Measurements from ENCODE around the gene CATSPERZ.

The CATSPERZ gene

DNA sequence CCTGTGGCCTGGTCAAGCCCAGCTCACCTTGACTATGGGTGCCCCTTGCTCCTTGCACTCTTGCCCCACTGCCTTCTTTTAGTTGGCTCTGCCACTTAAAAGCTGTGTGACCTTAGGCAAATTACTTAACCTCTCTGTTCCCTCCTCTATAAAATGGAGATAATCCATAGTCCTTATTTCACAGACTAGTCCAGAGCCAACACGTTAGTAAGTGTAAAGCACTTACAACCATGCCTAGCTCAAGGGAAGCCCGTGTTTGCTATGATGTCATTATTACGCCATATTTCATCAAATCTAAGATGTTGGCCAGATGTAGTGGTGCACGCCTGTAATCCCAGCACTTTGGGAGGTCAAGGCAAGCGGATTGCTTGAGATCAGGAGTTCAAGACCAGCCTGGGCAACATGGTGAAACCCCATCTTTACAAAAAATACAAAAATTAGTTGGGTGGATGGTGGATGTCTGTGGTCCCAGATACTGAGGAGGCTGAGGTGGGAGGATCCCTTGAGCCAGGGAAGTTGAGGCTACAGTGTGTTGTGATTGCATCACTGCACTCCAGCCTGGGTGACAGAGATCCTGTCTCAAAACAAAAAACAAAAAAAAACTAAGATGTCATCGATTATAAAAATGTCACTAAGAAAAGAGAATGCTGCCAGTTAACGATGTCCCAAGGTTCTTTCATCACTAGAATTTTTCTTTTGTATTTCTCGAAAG, 37.5 kb downstream of the CATSPERZ start:
- ChIA-PET POLR2A (no interaction called here), CTCF (interaction anchor here (0.9 to 4.0 kb wide), 4 partner anchors 17 to 37 kb away, joined by 3 to 20 read pairs (median 6); partner anchors contain the start of genes CATSPERZ, ESRRA, PRDX5 and TRMT112)
- TF ChIP-seq, protein P1, sequence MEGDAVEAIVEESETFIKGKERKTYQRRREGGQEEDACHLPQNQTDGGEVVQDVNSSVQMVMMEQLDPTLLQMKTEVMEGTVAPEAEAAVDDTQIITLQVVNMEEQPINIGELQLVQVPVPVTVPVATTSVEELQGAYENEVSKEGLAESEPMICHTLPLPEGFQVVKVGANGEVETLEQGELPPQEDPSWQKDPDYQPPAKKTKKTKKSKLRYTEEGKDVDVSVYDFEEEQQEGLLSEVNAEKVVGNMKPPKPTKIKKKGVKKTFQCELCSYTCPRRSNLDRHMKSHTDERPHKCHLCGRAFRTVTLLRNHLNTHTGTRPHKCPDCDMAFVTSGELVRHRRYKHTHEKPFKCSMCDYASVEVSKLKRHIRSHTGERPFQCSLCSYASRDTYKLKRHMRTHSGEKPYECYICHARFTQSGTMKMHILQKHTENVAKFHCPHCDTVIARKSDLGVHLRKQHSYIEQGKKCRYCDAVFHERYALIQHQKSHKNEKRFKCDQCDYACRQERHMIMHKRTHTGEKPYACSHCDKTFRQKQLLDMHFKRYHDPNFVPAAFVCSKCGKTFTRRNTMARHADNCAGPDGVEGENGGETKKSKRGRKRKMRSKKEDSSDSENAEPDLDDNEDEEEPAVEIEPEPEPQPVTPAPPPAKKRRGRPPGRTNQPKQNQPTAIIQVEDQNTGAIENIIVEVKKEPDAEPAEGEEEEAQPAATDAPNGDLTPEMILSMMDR (IDR thresholded peaks at IDR 0.05; ENCODE audit: control extremely low read depth, extremely low read depth, low read depth, missing control alignments): no peak
- no peak for DNase-seq (ENCODE audit: extremely low spot score)

DNA sequence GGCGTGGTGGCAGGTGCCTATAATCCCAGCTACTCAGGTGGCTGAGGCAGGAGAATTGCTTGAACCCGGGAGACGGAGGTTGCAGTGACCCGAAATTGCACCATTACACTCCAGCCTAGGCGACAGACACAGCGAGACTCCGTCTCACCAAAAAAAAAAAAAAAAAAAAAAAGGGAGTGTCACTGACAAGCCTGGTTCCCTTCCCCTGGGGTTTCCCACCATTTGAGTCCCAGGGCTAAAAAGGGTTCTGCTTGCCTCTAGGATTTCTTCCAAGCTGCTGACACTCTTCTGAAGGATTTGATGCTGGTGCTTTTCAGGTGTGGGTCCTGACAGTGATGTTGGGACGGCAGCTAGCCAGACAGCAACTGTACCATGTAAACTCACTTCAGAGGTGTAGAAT, 38.6 kb downstream of the CATSPERZ start:
- no peak for DNase-seq (ENCODE audit: extremely low spot score)
- ChIA-PET POLR2A (no interaction called here), CTCF (interaction anchor here (1.3 to 2.8 kb wide), 3 partner anchors 16 to 34 kb away, joined by 4 to 8 read pairs (median 8); partner anchors contain the start of genes ESRRA, PRDX5 and TRMT112)
- TF ChIP-seq, protein P1 (IDR thresholded peaks at IDR 0.05; ENCODE audit: control extremely low read depth, extremely low read depth, low read depth, missing control alignments): no peak

DNA sequence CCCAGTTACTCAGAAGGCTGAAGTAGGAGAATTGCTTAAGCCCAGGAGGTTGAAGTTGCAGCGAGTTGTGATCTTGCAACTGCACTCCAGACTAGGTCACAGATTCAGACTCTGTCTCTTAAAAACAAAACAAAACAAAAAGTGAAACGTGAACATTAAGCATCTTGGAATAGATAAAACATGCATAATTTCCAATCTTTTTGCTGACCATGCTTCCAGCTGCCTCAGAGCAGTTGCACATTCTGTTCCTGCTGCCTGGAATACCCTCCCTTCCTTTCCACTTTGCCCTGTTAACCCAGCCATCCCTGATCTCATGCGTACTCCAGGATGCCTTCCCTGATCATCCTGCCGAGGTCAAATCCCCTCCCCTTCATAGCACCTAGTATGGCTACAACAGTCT, 39.1 kb downstream of the CATSPERZ start:
- DNase-seq (ENCODE audit: extremely low spot score): no peak
- POLR2A ChIA-PET: interaction anchor here (1.4 kb wide), 1 partner anchor 7 kb away, joined by 4 read pairs; no protein-coding TSS in a partner anchor
- TF ChIP-seq, protein P1 (IDR thresholded peaks at IDR 0.05; ENCODE audit: control extremely low read depth, extremely low read depth, low read depth, missing control alignments): no peak
- CTCF ChIA-PET: interaction anchor here (1.7 to 7.5 kb wide), 4 partner anchors 7 to 34 kb away, joined by 8 to 81 read pairs (median 29); partner anchors contain the start of genes ESRRA, PRDX5 and TRMT112

DNA sequence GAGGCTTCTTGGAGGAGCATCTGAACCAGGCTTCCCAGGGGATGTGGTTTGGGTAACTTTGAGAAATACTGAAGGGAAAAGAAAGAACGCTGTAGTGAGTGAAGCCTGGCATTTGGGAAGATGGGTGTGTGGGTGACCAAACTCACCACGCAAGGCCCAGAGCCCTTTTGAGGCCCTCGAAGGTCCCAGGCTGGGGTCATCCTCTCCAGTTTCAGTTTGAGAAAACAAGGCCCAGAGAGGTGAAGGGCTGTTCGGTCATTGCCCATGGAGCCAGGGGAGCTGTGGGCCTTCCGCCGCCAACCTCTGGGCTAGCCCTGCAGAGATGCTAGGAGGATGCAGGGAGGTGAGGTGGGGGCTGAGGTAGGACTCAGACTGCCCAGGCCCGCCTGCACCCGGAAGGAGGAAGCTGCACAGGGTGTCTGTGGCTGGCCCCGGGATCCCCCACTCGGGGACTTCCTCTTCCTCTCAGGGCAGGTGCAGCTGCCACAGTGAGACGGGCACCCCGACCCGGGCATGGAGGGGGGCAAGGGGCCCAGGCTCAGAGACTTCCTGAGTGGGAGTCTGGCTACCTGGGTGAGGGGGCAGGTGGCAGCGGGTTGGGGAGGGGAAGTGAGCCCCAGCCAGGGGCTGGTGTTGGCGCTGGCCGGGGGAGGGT, 39.7 kb downstream of the CATSPERZ start, which contains the start of gene CCDC88B:
Gene CCDC88B (plus strand): TSS at position 451 of the 655 bp plus-strand sequence. CDS start 63 bp downstream, at position 514.
- TF ChIP-seq, protein P1 (IDR thresholded peaks at IDR 0.05; ENCODE audit: control extremely low read depth, extremely low read depth, low read depth, missing control alignments): no peak
- DNase-seq (ENCODE audit: extremely low spot score): peak; percentile 89
- ChIA-PET CTCF (interaction anchor here (0.6 to 7.5 kb wide), 5 partner anchors 7 to 38 kb away, joined by 4 to 81 read pairs (median 10); partner anchors contain the start of genes PRDX5 and TRMT112), POLR2A (interaction anchor here (0.5 to 1.4 kb wide), 2 partner anchors 8 to 156 kb away, joined by 4 to 11 read pairs; no protein-coding TSS in a partner anchor)

DNA sequence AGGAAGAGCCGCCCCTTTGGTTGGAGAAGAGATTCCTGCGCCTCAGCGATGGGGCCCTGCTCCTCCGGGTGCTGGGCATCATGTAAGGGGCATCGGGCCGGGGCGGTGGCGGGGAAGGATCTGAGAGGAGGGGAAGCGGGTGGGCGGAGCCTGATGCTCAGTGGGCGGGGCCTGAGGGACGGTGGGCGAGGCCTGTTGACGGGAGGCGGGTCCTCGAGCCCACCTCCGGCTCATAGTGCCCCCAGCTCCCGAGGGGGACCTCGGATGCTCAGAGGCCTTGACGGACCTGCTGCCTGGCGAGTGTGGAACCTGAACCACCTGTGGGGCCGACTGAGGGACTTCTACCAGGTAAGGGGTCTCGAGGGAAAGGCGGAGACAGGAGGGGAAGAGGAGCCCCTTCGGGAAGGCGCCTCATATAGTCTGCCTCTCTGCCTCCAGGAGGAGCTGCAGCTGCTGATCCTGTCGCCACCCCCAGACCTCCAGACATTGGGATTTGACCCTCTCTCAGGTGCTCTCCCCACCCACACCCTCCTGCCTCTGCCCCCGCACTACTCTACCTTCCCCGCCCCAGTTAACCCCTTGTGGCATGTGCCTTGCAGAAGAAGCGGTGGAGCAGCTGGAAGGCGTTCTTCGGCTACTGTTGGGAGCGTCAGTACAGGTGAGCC, 40.6 kb downstream of the CATSPERZ start:
- ChIA-PET CTCF (interaction anchor here (1.0 to 7.5 kb wide), 7 partner anchors 8 to 39 kb away, joined by 3 to 81 read pairs (median 11); partner anchors contain the start of genes PRDX5 and TRMT112), POLR2A (interaction anchor here (1.4 kb wide), 1 partner anchor 9 kb away, joined by 4 read pairs; no protein-coding TSS in a partner anchor)
- peak; percentile 83 for DNase-seq (ENCODE audit: extremely low spot score)

More for the DNA sequence above, 40.6 kb downstream of the CATSPERZ start:
- TF ChIP-seq, protein P1 (IDR thresholded peaks at IDR 0.05; ENCODE audit: control extremely low read depth, extremely low read depth, low read depth, missing control alignments): no peak
